Natural killer cell treated with Interleukin-12 subunit alpha and Interleukin-12 subunit beta and Interleukin-15 and Interleukin-18, amount 100 ng/mL, for 72 hours (primary cell): ENCODE data around the gene OBSCN. TPM values are rescaled to one million over a fixed set of nuclear protein-coding genes. Genes with fewer than 3 reads are reported as not detected.
A peak's percentile ranks its signal among the peaks of the same experiment; 100 is the strongest.

ENCODE experiments used
- ATAC-seq, 2 donors: fragments of 150-1000 bp; cut with Tn5 transposase in 1 of 2; sonication (Bioruptor Pico), chemical (Tn5 transposase) in 1 of 2; 2 replicates each; pipeline ENCODE4 v1.10.0; 2021
- DNase-seq: peaks from one replicate; pipeline ENCODE4 v3.0.0; 2022; ENCODE audit warnings: low spot score
- H3K27ac Mint-ChIP-seq, 2 donors: 1 replicate in 1 of 2; 2 replicates in 1 of 2; pipeline ENCODE4 v1.8.0; 2022; ENCODE audit warnings: mixed read lengths in 2 of 2, mild to moderate bottlenecking in 1 of 2, moderate library complexity in 1 of 2
- H3K27me3 Mint-ChIP-seq, 2 donors: 1 replicate in 1 of 2; 2 replicates in 1 of 2; pipeline ENCODE4 v1.8.0; 2022; ENCODE audit warnings: mixed read lengths in 2 of 2
- H3K36me3 Mint-ChIP-seq: one replicate; pipeline ENCODE4 v1.8.0; 2022; ENCODE audit warnings: mixed read lengths
- H3K4me1 Mint-ChIP-seq, 2 donors: 1 replicate in 1 of 2; 2 replicates in 1 of 2; pipeline ENCODE4 v1.8.0; 2022; ENCODE audit warnings: low read depth in 2 of 2, mixed read lengths in 2 of 2, mild to moderate bottlenecking in 1 of 2
- H3K4me3 Mint-ChIP-seq: one replicate; pipeline ENCODE4 v1.8.0; 2022; ENCODE audit warnings: mixed read lengths
- H3K9me3 Mint-ChIP-seq: 2 replicates; pipeline ENCODE4 v1.8.0; 2022; ENCODE audit warnings: mixed read lengths
- total RNA-seq, 2 donors: library from RNA; stranded (reverse); gene quantifications; one replicate each; pipeline ENCODE4 v1.2.3, GENCODE V29; 2022

OBSCN gene
- total RNA-seq, 2 donors from 2014 or later: 6.4 to 12.3 TPM

GRCh38 chr1:228417061-228417460 is 209.2 kb downstream of the OBSCN start:
- DNase-seq: no peak
- ATAC-seq: no peak
- Mint-ChIP-seq H3K4me1 (peaks cover 9 to 16% of the 10 kb centered on the region in 2 donors), H3K4me3 (peak overlapping the region; percentile 76), H3K27ac (peak overlapping the region in 1 of 2 donors; percentile 61), H3K27me3 (peaks cover 0 to 7% of the 10 kb centered on the region in 2 donors), H3K9me3 (no peaks in the 10 kb centered on the region), H3K36me3 (no peaks in the 10 kb centered on the region)

DNA sequence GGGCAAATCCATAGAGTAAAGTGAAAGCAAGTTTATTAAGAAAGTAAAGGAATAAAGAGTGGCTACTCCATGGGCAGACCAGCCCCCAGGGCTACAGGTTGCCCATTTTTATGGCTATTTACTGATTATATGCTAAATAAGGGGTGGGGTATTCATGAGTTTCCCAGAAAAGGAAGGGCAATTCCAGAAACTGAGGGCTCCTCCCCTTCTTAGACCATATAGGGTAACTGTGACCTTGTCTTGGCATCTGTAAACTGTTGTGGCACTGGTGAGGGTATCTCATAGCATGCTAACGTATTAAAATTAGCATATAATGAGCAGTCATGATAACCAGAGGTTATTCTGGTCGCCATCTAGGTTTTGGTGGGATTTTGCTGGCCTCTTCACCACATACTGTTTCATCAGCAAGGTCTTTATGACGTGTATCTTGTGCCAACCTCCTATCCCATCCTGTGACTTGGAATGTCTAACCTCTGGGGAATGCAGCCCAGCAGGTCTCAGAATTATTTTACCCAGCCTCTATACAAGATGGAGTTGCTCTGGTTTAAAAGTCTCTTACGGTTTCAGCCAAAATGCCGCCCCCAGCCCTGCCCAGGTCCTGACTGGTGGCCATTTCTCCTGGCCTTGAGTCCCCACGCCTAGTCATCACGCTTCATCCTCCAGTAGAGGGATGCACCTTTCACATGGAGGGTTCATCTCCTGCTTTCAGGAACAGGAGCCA is 209.8 kb downstream of the OBSCN start:
- ATAC-seq (no peak), DNase-seq (no peak)
- peaks cover 9 to 16% of the 10 kb centered on the region in 2 donors for H3K4me1 Mint-ChIP-seq
- H3K27ac Mint-ChIP-seq: peak overlapping the region in 1 of 2 donors; percentile 61
- H3K4me3 Mint-ChIP-seq: peak overlapping the region; percentile 76
- peaks cover 0 to 7% of the 10 kb centered on the region in 2 donors for H3K27me3 Mint-ChIP-seq
- H3K36me3 Mint-ChIP-seq: no peaks in the 10 kb centered on the region
- H3K9me3 Mint-ChIP-seq: no peaks in the 10 kb centered on the region

DNA sequence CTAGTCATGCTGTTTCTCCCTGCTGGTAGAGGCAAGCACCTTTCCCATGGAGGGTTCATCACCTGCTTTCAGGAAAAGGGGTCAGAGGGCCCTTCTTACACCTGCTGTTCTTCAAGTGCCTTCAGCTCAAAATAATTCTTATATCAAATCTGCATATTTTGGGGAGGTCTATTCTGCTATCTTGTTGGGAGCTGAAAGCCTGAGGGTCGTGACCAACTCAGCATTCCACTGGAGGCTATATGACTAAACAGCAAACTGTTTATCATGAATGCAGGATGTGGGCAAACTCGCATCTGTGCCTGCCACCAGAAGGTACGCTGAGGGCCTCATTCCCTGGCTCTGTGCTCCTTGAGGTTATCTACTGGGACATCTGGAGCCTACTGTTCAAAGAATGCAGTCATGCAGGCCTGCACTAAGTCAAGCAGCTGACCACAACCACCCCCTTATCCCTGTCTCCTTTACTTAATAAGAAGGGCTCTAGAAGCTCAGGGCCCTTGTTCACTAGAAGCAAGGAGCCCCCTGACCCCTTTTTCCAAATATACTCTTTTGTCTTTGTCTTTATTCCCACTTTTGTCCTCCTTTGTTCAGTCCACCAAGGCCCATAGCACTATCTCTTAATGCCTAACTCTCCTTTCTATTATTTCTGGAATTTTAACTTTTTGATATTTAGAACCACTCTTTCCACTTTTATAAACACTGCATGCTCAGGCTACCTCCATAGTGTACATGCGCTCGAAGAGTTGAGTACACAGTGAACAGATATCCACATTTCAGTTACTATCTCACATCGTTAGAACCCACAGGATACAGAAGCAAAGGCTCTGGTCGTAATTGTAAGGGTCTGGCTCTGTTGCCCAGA is 213.4 kb downstream of the OBSCN start:
- Mint-ChIP-seq H3K27ac (no peak overlapping the region), H3K9me3 (no peaks in the 10 kb centered on the region), H3K36me3 (no peaks in the 10 kb centered on the region), H3K4me3 (no peak overlapping the region), H3K27me3 (no peaks in the 10 kb centered on the region), H3K4me1 (peaks cover 0 to 7% of the 10 kb centered on the region in 2 donors)
- ATAC-seq (no peak), DNase-seq (no peak)

DNA sequence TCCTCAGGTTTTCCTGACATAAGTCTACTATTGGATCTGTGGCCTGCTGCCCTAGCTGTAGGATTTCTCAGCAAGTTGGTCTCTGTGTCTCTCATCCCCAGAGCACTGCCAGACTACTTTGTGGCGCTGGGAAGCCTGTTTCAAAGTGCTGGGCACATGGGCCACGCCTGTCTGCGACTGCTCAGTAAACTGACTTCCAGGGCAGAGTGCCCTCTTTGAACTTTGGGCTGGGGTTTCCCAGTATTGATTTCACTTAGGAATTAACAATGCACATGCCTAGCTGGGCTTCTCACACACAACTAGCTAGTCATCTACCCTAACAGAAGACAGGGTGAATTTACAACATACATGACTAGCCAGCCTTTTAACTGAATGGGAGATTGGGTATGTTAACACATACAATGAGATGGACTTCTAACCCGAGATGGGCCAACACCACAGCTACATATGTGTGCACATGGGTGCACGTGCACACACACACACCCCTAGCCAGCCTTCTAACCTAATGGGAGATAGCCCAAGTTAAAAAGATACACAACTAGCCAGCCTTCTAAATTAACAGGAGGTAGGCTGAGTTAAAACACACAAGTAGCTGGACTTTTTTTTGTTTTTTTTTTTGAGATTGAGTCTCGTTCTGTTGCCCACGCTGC is 215.7 kb downstream of the OBSCN start:
- ATAC-seq: no peak
- no peaks in the 10 kb centered on the region for H3K27me3 Mint-ChIP-seq
- no peak overlapping the region for H3K27ac Mint-ChIP-seq
- H3K9me3 Mint-ChIP-seq: no peaks in the 10 kb centered on the region
- H3K4me3 Mint-ChIP-seq: no peak overlapping the region
- DNase-seq: no peak
- no peaks in the 10 kb centered on the region for H3K36me3 Mint-ChIP-seq
- no peaks in the 10 kb centered on the region for H3K4me1 Mint-ChIP-seq

- Mint-ChIP-seq H3K4me3 (no peak overlapping the region), H3K27me3 (no peaks in the 10 kb centered on the region), H3K36me3 (no peaks in the 10 kb centered on the region), H3K4me1 (no peaks in the 10 kb centered on the region), H3K27ac (no peak overlapping the region), H3K9me3 (no peaks in the 10 kb centered on the region)
- DNase-seq (peak; percentile 48), ATAC-seq (no peak)
Measured at GRCh38 chr1:228424685-228425660, 217.1 kb downstream of the OBSCN start.

- Mint-ChIP-seq H3K4me3 (no peak overlapping the region), H3K27ac (no peak overlapping the region), H3K27me3 (no peaks in the 10 kb centered on the region), H3K36me3 (no peaks in the 10 kb centered on the region), H3K4me1 (no peaks in the 10 kb centered on the region), H3K9me3 (no peaks in the 10 kb centered on the region)
- ATAC-seq: no peak
- DNase-seq: no peak
Measured at GRCh38 chr1:228426518-228427175, 218.8 kb downstream of the OBSCN start.

DNA sequence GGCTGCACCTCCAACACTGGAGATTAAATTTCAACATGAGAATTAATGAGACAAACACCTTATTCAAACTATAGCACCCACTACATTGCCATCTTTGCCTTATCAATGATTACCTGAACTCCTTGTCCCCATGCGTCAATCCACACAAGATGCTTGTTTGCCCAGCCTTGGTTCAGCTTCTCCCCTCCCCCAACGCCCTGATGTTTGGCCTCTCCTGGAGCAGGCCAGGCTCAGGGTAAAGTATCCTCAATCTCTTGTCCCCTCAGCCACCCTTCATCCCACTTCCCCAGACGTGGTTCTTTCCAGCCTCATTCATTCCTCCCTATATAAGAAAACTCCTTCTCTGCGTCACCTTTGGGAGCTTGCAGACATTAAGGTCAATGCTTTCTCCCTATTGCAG is 220.6 kb downstream of the OBSCN start:
- Mint-ChIP-seq H3K9me3 (no peaks in the 10 kb centered on the region), H3K4me3 (no peak overlapping the region), H3K4me1 (no peaks in the 10 kb centered on the region), H3K36me3 (no peaks in the 10 kb centered on the region), H3K27me3 (peaks cover 0 to 3% of the 10 kb centered on the region in 2 donors), H3K27ac (no peak overlapping the region)
- ATAC-seq (no peak), DNase-seq (no peak)

Other genes starting within 250 kb of the OBSCN start
- gene WNT3A, start 201.0 kb upstream of the OBSCN start, total RNA-seq: not detected
- 100 to 1,000 TPM; 415 to 503 TPM for gene ARF1, start 125.3 kb upstream of the OBSCN start, total RNA-seq
- gene C1orf35, start 104.7 kb upstream of the OBSCN start, total RNA-seq: 10 to 100 TPM; 16.4 to 26.7 TPM
- gene MRPL55, start 98.7 kb upstream of the OBSCN start, total RNA-seq: 10 to 100 TPM; 42.5 to 68.8 TPM
- 100 to 1,000 TPM; 296 to 329 TPM for gene GUK1, start 67.8 kb upstream of the OBSCN start, total RNA-seq
- gene GJC2, start 58.1 kb upstream of the OBSCN start, total RNA-seq: 1 to 10 TPM; 2.1 to 2.2 TPM
- gene IBA57, start 42.2 kb upstream of the OBSCN start, total RNA-seq: 1 to 10 TPM; 6.8 to 7.9 TPM
- gene TRIM11, start 198.8 kb downstream of the OBSCN start, total RNA-seq: 10 to 100 TPM; 69.2 to 84.7 TPM
- 1 to 10 TPM; 2.0 to 2.2 TPM for gene TRIM17, start 208.8 kb downstream of the OBSCN start, total RNA-seq